Measurements from ENCODE around the gene ASIC5. TPM values are rescaled to one million over a fixed set of nuclear protein-coding genes. Genes with fewer than 3 reads are reported as not detected.
A peak's percentile ranks its signal among the peaks of the same experiment; 100 is the strongest.
"Not testable (repeated sequence)": the region's sequence is repeated elsewhere in the genome, so short reads cannot be mapped to it uniquely, and the experiment has no call there.

ASIC5 gene
- total RNA-seq (2014; rRNA removed; shearing (Covaris generic)) = not detected in 2 replicates

GRCh38 chr4:155866177-155866576, at the start of gene ASIC5:
Gene ASIC5, minus strand, starts transcription at chr4:155866277. Its CDS starts 51 bp downstream, at chr4:155866226.
- no peak for DNase-seq (ENCODE audit: low spot score)

DNA sequence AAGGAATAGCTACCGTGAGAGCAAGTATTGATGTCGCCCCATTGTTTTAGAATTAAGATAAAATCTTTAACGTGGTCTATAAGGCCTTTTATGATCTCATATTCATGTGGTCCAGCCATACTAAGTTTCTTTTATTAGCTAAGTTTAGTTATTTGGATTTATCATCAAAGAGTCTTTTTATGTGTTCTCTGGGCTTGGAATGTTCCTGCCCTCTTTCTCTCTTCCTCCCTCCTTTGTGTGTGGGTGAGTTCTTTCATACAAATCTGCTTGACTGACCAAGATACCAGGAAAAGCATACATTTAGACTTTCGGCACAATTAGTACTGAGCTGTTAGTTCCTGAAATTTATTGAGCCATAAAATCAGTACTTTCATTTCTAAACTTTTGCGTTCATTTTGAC, 48.7 kb upstream of the ASIC5 start:
- no peak for DNase-seq (ENCODE audit: low spot score)

DNA sequence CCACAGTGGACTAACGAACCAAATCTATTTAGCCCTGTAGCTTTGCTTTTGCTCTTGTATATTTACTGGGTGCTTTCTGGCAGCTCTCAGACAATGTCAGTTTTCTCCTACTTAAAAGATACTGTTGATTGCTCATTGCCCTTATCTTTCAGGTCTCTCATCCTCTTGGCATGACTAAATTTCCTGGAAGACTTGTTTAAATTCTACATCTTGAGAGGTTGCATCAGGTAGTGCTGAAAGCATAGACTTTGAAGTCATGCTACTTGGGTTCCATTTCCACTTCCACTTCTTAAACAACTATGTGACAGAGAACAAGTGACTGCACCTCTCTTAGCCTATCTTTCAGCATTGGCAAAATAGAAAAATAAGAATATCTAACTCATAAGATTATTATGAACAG, 45.8 kb upstream of the ASIC5 start:
- DNase-seq (ENCODE audit: low spot score) = no peak

- no peak for DNase-seq (ENCODE audit: low spot score)
Observed at GRCh38 chr4:155909615-155910226, 43.6 kb upstream of the ASIC5 start.

GRCh38 chr4:155908187-155909139, 42.4 kb upstream of the ASIC5 start:
- DNase-seq (ENCODE audit: low spot score) = no peak

GRCh38 chr4:155907556-155907955, 41.5 kb upstream of the ASIC5 start:
- DNase-seq (ENCODE audit: low spot score) = no peak

- peak; percentile 92 for DNase-seq (ENCODE audit: low spot score)
Observed at GRCh38 chr4:155906554-155907247, 40.6 kb upstream of the ASIC5 start.

DNA sequence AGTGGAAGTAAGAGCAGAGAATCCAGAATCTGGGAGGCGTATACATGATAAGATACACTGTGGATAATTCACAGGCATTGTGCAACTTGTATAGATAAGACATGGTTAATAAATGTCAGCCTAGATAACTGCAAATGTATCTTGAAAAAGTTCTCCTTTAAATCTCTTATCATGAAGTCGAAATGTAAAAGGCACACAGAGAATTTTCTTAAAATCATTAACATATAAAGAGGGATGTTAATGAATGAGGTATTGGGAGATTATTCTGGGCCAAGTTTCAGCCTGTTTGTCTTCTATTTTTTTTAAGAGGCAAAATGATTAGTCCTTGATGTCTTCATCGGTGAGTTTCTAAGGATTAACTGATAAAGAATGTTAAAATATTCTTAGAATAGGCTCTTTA, 38.3 kb upstream of the ASIC5 start:
- no peak for DNase-seq (ENCODE audit: low spot score)

- DNase-seq (ENCODE audit: low spot score) = no peak
Observed at GRCh38 chr4:155903453-155903852, 37.4 kb upstream of the ASIC5 start, which contains the start of gene TDO2. Gene TDO2, plus strand, starts transcription at chr4:155903696. Its CDS starts 63 bp downstream, at chr4:155903759.

DNA sequence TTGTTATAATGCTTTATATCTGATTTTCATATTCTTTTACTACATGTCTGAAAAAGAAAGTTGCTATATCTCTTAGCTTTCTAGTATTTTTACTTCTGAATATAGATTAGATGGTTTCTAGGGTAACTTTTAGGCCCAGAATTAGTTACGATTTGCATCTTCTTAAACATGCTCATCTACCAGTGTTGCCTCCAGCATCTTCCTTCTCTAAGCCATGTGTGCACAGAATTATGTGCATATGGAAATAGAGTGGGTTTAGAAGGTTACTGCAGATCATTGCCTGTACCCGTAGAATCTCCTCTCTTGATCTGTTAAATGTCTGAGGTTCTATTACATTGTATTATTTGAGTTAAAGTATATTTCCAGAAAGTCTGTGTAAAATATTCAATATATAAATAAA, 34.9 kb upstream of the ASIC5 start:
- DNase-seq (ENCODE audit: low spot score) = no peak

- DNase-seq (ENCODE audit: low spot score) = peak; percentile 52
Observed at GRCh38 chr4:155900381-155900780, 34.3 kb upstream of the ASIC5 start.

DNA sequence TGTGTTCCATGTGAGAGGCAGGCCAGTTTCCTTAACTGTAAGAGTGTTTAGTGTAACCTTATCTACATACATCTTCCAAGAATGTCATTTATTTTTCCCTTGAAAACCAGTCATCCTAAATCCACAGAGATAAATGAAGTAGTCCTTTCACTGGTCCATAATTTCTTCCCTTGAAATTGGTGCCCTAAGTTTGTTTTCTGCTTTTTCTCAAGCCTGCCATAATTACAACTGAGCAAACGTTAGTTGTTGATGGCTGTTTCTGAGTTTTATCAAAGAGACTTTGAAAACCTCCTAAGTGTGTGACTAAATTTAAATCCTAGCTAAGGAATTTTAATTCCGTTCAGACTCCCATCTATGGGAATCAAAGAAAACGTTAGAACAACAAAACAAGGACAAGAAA, 33.8 kb upstream of the ASIC5 start:
- DNase-seq (ENCODE audit: low spot score) = no peak

DNA sequence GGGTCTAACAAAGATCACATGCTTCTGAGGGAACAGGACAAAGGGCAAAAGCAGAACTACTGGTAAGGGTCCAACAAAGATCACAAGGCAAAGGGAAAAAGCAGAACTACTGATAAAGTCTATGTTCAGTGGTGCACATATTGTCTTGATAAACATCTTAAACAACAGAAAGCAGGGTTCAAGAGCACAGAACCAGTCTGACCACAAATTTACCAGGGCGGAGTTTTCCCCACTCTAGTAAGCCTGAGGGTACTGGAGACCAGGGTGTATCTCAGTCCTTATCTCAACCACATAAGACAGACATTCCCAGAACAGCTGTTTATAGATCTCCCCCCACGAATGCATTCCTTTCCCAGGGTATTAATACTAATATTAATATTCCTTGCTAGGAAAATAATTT, 32.3 kb upstream of the ASIC5 start:
- not testable (repeated sequence) for DNase-seq (ENCODE audit: low spot score)

DNA sequence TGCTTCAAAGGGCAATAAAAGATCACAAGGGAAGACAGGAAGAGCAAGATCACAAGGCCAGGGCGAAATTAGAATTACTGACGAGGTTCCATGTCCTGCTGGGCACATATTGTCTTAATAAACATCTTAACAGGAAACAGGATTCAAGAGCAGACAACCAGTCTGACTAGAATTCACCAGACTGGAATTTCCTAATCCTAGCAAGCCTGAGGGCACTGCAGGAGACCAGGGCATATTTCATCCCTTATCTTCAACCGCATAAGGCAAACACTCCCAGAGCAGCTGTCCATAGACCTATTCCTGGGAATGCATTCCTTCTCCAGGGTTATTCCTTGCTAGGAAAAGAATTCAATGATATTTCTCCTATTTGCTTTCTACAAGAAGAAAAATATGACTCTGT, 25.0 kb upstream of the ASIC5 start:
- no peak for DNase-seq (ENCODE audit: low spot score)

DNA sequence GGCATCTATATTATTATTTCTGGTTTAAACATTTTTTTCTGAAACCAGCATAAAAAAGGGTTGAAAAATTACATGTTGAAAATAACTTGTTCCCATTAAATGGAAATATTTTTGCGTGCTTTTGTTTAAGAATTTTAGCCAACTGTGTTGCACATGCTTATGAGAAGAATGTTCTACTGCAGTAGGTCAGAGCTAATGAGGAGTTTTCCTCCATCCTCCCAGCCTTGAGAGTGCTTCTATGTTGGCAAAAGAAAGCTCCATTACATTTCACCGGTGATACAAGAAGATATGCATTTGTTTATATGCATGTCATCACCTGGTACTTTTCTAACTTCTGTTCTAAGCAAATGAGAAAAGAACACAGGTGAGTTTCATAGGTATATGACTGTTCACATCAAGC, 23.9 kb upstream of the ASIC5 start:
- no peak for DNase-seq (ENCODE audit: low spot score)

GRCh38 chr4:155889031-155889793, 23.1 kb upstream of the ASIC5 start:
- peak; percentile 79 for DNase-seq (ENCODE audit: low spot score)

GRCh38 chr4:155887847-155888570, 21.9 kb upstream of the ASIC5 start:
- no peak for DNase-seq (ENCODE audit: low spot score)

- DNase-seq (ENCODE audit: low spot score) = no peak
Observed at GRCh38 chr4:155887045-155887444, 21.0 kb upstream of the ASIC5 start.

- DNase-seq (ENCODE audit: low spot score) = no peak
Observed at GRCh38 chr4:155885666-155886065, 19.6 kb upstream of the ASIC5 start.

DNA sequence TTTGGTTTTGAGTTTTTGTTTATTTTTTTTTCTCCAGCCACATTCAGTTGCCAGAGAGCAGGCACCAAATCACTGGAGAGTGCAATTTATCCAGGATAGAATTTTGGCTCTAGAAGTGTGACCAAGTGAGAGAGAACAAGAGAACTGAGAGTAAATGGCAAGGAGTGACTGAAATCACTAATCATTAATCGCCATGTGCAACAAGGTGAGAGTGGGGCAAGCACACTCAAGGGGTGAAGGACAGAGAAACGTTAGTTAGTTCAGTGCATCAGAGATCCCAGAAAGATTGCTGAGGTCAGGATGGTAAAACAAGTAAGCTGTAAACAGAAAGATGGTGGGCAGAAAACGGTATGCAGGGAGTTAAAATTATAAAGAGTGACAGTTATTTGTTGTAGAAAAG, 17.8 kb upstream of the ASIC5 start:
- DNase-seq (ENCODE audit: low spot score) = no peak

- no peak for DNase-seq (ENCODE audit: low spot score)
Observed at GRCh38 chr4:155881555-155881954, 15.5 kb upstream of the ASIC5 start.
